ENCODE measurements around the gene KCNIP1. TPM values are rescaled to one million over a fixed set of nuclear protein-coding genes. Genes with fewer than 3 reads are reported as not detected.

KCNIP1 gene
- total and polyA plus RNA-seq, 4 donors, result 0.13 to 1.8 (median 0.72) TPM

DNA sequence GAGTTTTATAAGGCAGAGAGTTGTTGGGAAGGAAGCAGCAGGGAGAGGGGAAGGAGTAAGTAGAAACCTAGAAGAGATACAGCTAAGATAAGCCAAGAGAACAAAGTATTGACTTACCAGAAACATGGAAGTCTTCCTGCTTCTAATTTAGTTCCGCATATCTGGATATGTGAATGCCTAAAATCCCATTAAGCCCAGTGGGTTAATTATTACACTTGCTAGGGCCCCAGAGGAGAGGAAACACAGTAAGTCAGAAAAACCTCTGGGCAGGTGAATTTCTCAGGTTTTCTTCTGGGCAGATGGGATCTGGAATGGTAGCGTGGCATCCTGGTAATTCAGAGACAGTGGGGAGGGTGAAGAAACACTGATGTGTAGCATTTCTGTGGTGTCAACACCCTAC, 175.0 kb downstream of the KCNIP1 start:
- Histone ChIP-seq H3K27ac (ENCODE audit: low read depth in 1 of 2, low read length in 1 of 2) (no peak overlapping the region), H3K27me3 (ENCODE audit: control insufficient read depth in 3 of 3, insufficient read depth in 3 of 3, low read length in 2 of 3) (peaks cover 6 to 40% (median 17%) of the 10 kb centered on the region in 3 donors), H3K9me3 (ENCODE audit: control insufficient read depth in 4 of 4, insufficient read depth in 3 of 4, low read length in 3 of 4) (no peaks in the 10 kb centered on the region), H3K4me1 (ENCODE audit: control insufficient read depth in 5 of 5, insufficient read depth in 5 of 5, low read length in 5 of 5) (peaks cover 0 to 5% (median 0%) of the 10 kb centered on the region in 5 donors), H3K9ac (ENCODE audit: insufficient read depth in 1 of 2, low read length in 2 of 2) (no peak overlapping the region), H3K36me3 (ENCODE audit: control insufficient read depth in 4 of 4, insufficient read depth in 4 of 4, low read length in 4 of 4) (no peaks in the 10 kb centered on the region), H3K4me3 (no peak overlapping the region)
- DNase-seq (no peak), ATAC-seq (ENCODE audit: insufficient read depth, low FRiP score) (no peak)
- WGBS, 2 donors, result 76 to 81% methylated on average over 2 of the region's 2 CpGs
- no peak for TF ChIP-seq CTCF (IDR thresholded peaks at IDR 0.05; ENCODE audit: control extremely low read depth, extremely low read depth)

DNA sequence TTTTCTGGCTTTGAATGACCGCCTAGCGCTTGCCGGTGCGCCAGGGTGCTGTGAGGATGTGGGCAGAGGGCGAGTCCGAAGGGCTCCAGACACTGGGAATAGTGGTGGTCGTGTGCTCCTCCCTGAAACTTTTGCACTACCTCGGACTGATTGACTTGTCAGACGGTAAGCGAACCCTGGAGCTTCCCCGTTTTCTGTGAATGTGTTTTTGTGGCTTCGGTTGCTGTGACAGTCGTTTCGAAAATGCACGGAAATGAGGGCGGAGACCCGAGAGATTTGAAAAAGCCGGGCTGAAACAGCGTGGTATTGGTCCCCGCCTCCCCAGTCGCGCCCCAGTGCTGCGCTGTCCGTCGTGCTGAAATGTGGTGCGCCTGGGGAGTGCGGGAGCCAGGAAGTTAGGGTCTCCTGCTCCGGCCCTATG, 177.2 kb downstream of the KCNIP1 start:
- TF ChIP-seq CTCF (IDR thresholded peaks at IDR 0.05; ENCODE audit: control extremely low read depth, extremely low read depth), result no peak
- Histone ChIP-seq H3K4me1 (ENCODE audit: control insufficient read depth in 5 of 5, insufficient read depth in 5 of 5, low read length in 5 of 5) (peaks cover 0 to 5% (median 0%) of the 10 kb centered on the region in 5 donors), H3K9ac (ENCODE audit: insufficient read depth in 1 of 2, low read length in 2 of 2) (no peak overlapping the region), H3K36me3 (ENCODE audit: control insufficient read depth in 4 of 4, insufficient read depth in 4 of 4, low read length in 4 of 4) (no peaks in the 10 kb centered on the region), H3K27me3 (ENCODE audit: control insufficient read depth in 3 of 3, insufficient read depth in 3 of 3, low read length in 2 of 3) (peaks cover 6 to 36% (median 14%) of the 10 kb centered on the region in 3 donors), H3K9me3 (ENCODE audit: control insufficient read depth in 4 of 4, insufficient read depth in 3 of 4, low read length in 3 of 4) (no peaks in the 10 kb centered on the region), H3K27ac (ENCODE audit: low read depth in 1 of 2, low read length in 1 of 2) (no peak overlapping the region), H3K4me3 (no peak overlapping the region)
- 1 to 2% methylated on average over 28 of the region's 28 CpGs for WGBS, 2 donors
- DNase-seq, result peak; percentile 78 to 85 (median 82)
- ATAC-seq (ENCODE audit: insufficient read depth, low FRiP score), result peak; percentile 84

GRCh38 chr5:170691657-170692056, 187.8 kb downstream of the KCNIP1 start:
- no peak overlapping the region for H3K9ac ChIP-seq (ENCODE audit: insufficient read depth in 1 of 2, low read length in 2 of 2)
- no peaks in the 10 kb centered on the region for H3K4me1 ChIP-seq (ENCODE audit: control insufficient read depth in 5 of 5, insufficient read depth in 5 of 5, low read length in 5 of 5)
- DNase-seq (peak in 1 of 3 donors; percentile 1), ATAC-seq (ENCODE audit: insufficient read depth, low FRiP score) (no peak)
- H3K27ac ChIP-seq (ENCODE audit: low read depth in 1 of 2, low read length in 1 of 2), result no peak overlapping the region
- TF ChIP-seq CTCF (IDR thresholded peaks at IDR 0.05; ENCODE audit: control extremely low read depth, extremely low read depth), result no peak
- H3K4me3 ChIP-seq, result no peak overlapping the region
- H3K27me3 ChIP-seq (ENCODE audit: control insufficient read depth in 3 of 3, insufficient read depth in 3 of 3, low read length in 2 of 3), result peaks cover 5 to 16% (median 6%) of the 10 kb centered on the region in 3 donors
- WGBS, 2 donors, result 20 to 25% methylated on average over 4 of the region's 4 CpGs
- H3K9me3 ChIP-seq (ENCODE audit: control insufficient read depth in 4 of 4, insufficient read depth in 3 of 4, low read length in 3 of 4), result peaks cover 0 to 3% (median 0%) of the 10 kb centered on the region in 4 donors
- H3K36me3 ChIP-seq (ENCODE audit: control insufficient read depth in 4 of 4, insufficient read depth in 4 of 4, low read length in 4 of 4), result no peaks in the 10 kb centered on the region

DNA sequence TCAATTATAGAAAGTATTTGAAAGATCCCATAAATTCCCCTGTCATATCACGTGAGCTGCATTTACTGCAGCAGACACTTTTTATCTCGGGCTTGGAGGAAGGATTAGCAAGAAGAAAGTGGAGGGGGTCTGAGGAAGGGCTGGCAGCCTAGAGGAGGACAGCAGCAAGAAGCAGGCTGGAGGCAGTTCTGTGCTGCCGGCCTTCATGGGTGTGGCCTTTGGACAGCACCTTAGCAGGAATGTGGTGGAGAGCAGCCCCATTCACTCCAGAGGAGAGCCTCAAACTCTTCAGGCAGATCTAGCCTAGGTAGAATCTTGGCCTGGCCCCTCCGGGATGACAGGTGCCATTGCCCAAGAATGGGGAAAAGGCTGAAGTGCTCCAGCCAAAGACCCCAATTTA, 189.9 kb downstream of the KCNIP1 start:
- H3K4me3 ChIP-seq, result no peak overlapping the region
- no peak overlapping the region for H3K27ac ChIP-seq (ENCODE audit: low read depth in 1 of 2, low read length in 1 of 2)
- TF ChIP-seq CTCF (IDR thresholded peaks at IDR 0.05; ENCODE audit: control extremely low read depth, extremely low read depth), result no peak
- no peaks in the 10 kb centered on the region for H3K4me1 ChIP-seq (ENCODE audit: control insufficient read depth in 5 of 5, insufficient read depth in 5 of 5, low read length in 5 of 5)
- H3K27me3 ChIP-seq (ENCODE audit: control insufficient read depth in 3 of 3, insufficient read depth in 3 of 3, low read length in 2 of 3), result peaks cover 5 to 22% (median 6%) of the 10 kb centered on the region in 3 donors
- peaks cover 0 to 3% (median 0%) of the 10 kb centered on the region in 4 donors for H3K9me3 ChIP-seq (ENCODE audit: control insufficient read depth in 4 of 4, insufficient read depth in 3 of 4, low read length in 3 of 4)
- no peaks in the 10 kb centered on the region for H3K36me3 ChIP-seq (ENCODE audit: control insufficient read depth in 4 of 4, insufficient read depth in 4 of 4, low read length in 4 of 4)
- ATAC-seq (ENCODE audit: insufficient read depth, low FRiP score), result no peak
- WGBS, 2 donors, result 42 to 53% methylated on average over 4 of the region's 4 CpGs
- peak in 1 of 3 donors; percentile 6 for DNase-seq
- no peak overlapping the region for H3K9ac ChIP-seq (ENCODE audit: insufficient read depth in 1 of 2, low read length in 2 of 2)

Measured in lung (tissue), 12 donors.